Glomerular endothelial cell (primary cell): ENCODE results near the gene INCENP. TPM values are rescaled to one million over a fixed set of nuclear protein-coding genes. Genes with fewer than 3 reads are reported as not detected.
"Not testable (repeated sequence)": the region's sequence is repeated elsewhere in the genome, so short reads cannot be mapped to it uniquely, and the experiment has no call there.

ENCODE experiments used
- DNase-seq: peaks from one replicate; pipeline ENCODE4 v3.0.0-alpha.2; 2011; ENCODE audit warnings: low read depth, low spot score; ENCODE audit errors: extremely low read depth
- total RNA-seq: library from RNA; depleted of rRNA; stranded (reverse); fragments of >200 nt; gene quantifications from 2 replicates; pipeline ENCODE4 v1.2.3, GENCODE V29; 2015

INCENP gene
- 16.9 and 26.5 TPM in 2 replicates for total RNA-seq

GRCh38 chr11:62123669-62124185 lies at the start of gene INCENP:
INCENP (plus strand) TSS chr11:62124011; CDS start chr11:62128162, 4,151 bp downstream.
- peak; percentile 95 for DNase-seq

DNA sequence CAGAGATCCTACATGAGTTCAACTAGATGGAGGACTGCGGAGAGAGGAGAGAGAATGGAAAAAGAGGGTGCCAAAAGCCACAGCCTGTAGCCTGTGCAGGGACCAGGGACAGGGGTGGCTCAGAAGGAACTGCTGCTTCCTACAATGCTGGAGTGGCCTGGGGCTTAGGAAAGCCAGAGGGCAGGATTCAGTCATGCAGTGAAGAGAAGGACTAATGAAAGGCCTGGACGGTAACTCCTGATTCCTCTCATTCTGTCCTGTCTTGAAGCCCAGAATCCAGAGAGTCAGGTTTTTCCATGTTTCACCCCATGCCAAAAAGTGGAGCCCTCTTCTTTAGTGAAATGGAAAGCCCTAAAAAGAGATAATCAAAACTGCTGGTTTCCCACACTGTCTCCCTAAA lies 48.4 kb upstream of the INCENP start:
- DNase-seq = no peak

DNA sequence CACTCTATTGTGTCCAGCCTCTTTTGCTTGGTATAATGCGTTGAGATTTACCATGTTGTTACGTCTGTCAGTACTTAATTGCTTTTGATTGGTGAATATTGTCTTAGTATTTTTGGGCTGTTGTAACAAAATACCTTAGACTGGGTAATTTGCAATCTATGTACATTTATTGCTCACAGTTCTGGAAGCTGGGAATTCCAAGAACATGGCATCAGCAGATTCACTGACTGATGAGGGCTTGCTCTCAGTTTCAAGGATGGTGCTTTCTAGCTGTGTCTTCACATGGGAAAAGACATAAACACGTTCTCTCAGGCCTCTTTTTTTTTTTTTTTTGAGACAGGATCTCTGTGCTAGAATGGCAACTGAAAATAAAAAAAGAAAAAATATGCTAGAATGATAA lies 46.7 kb upstream of the INCENP start:
- DNase-seq = no peak

GRCh38 chr11:62081378-62082291 lies 42.2 kb upstream of the INCENP start:
- no peak for DNase-seq

- DNase-seq = no peak
Observed at GRCh38 chr11:62082292-62082657, 41.5 kb upstream of the INCENP start.

- not testable (repeated sequence) for DNase-seq
Observed at GRCh38 chr11:62084801-62085200, 39.0 kb upstream of the INCENP start.

- DNase-seq = no peak
Observed at GRCh38 chr11:62087694-62088093, 36.1 kb upstream of the INCENP start.

DNA sequence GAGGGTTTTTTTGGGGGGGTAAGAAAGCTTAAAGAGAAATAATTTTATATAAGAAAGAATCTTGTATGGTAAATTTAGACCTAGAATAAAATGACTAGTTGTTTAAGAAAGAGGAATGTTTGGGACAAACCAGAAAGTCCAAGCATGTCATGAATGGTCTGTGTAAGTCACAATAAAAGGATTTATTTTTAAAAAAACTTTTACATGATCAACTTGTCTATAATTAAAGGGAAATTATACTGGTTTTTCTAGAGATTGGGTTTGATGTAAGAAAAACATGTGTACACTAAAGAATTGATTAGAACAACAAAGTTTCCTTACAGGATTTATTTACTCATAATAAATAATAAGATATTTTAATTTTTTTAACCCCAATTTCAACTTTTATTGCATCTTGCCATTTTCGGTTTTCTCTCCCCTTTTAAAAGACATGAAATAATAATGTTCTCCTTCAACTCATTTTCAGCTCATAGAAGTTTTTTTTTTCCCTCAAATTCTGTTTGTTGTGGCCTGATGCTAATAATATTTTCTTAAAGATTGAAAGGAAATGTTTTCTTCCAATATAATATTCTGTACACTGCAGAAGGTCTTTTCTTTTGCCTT lies 35.4 kb upstream of the INCENP start:
- DNase-seq = no peak

- DNase-seq = no peak
Observed at GRCh38 chr11:62103141-62103540, 20.7 kb upstream of the INCENP start.

GRCh38 chr11:62103986-62104385 lies 19.8 kb upstream of the INCENP start:
- no peak for DNase-seq

- peak; percentile 91 for DNase-seq
Observed at GRCh38 chr11:62104816-62105653, 18.8 kb upstream of the INCENP start.

GRCh38 chr11:62105667-62106191 lies 18.1 kb upstream of the INCENP start:
- DNase-seq = no peak

DNA sequence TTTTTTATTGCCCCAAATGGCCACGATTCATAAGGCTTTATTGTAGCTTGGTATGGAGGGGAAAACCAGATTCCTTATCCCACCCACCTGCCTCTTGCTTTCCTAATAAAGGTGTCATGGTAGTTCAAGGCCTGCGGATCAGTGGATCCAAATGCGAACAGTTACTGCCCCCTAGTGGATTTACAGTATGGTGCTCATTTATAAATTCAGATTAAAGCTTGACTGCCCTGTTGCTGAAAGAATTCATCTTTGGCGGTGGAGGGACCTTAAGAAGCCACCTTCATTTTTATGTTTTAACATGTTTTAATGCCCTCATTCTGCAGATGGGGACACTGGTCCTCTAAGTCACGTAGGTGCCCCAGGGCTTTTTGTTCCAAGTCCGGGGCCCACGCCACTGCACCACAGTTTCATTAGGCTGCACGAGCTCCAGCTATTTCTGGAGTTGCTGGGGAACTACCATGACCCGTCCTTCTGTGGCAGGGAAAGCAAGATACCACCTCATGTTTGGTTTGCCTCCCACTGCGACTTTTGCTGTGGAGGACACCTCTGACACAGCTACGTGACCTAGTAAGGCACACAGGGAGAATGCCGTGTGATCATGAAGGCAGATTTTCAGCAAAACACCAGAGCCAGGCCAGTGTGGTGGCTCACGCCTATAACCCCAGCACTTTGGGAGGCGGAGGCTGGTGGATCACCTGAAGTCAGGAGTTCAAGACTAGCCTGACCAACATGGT lies 15.6 kb upstream of the INCENP start:
- DNase-seq = no peak

DNA sequence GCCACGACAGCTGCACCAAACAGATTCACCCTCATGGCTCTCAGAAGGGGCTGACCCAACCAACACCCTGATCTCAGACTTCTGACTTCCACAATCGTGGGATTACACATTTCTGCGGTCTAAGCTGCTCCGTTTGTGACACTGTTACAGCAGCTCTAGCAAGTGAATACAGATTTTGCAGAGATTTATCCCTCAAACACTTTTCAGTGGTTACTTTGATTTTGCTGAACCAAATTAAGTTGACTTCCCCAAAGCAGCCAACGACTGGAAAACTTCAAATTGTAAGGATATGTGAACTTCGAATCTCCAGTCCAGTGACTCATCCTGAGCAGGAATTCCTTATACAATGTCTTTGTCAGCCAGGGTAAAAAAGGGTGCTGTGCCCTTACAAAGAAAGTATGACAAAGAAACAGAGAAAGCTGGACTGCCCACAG lies 14.8 kb upstream of the INCENP start:
- DNase-seq = no peak

- DNase-seq = no peak
Observed at GRCh38 chr11:62115085-62115694, 8.6 kb upstream of the INCENP start.

DNA sequence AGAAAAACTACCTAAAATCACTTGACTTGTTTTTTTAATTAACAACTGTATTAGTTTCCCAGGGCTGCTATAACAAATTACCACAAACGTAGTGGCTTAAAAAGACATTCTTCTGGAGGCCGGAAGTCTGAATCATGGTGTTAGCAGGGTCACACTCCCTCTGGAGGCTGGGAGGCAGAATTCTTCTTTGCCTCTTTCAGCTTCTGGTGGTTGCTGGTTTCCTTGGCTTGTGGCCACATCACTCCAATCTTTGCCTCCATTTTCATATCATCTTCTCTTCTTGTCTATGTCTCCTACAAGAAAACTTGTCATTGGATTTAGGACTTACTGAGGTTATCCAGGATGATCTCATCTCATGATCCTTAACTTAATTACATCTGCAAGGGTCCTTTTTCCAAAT lies 7.4 kb upstream of the INCENP start:
- DNase-seq = no peak

DNA sequence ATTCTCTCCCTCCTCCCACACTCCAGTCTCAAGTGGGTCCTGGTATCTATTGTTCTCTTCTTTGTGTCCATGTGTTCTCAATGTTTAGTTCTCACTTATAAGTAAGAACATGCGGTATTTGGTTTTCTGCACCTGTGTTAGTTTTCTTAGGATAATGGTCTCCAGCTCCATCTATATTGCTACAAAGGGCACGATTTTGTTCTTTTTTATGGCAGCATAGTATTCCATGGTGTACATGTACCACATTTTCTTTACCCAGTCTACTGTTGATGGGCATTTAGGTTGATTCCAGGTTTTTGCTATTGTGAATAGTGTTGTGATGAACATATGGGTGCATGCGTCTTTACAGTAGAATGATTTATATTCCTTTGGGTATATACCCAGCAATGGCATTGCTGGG lies 4.2 kb upstream of the INCENP start:
- no peak for DNase-seq

DNA sequence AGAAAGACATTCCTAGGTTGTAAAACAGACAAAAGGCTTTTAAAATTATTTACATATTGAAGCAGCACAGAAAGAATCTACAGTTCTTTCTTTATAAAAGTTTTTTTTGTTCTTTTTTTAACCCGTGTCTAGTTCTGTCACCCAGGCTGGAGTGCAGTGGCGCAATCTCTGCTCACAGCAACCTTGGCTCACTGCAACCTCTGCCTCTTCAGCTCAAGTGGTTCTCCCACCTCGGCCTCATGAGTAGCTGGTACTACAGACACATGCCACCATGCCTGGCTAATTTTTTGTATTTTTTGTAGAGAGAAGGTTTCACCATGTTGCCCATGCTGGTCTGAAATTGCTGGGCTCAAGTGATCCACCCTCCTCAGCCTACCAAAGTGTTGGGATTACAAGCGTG lies 3.8 kb upstream of the INCENP start:
- DNase-seq = no peak

- no peak for DNase-seq
Observed at GRCh38 chr11:62120431-62120830, 3.4 kb upstream of the INCENP start.

DNA sequence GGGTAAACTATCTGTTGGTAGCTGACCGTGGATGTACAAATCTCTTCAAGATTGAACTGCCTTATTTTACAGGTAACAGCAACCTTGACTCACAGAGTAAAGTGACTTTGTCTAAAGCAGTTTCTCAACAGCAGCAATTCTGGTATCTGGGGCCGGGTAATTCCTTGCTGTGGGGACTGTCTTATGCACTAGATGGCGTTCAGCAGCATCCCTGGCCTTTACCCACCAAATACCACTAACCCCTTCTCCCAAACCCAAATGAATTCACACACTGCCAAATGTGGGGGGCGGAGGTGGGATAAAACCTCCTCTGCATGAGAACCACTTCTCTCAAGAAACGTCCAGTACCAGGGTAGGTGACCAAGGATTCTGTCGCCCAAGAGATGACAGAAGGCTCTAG lies 1.7 kb upstream of the INCENP start:
- DNase-seq = no peak
